H9 (cell line): Measurements from ENCODE around the gene CRABP2. TPM values are rescaled to one million over a fixed set of nuclear protein-coding genes. Genes with fewer than 3 reads are reported as not detected.

ENCODE experiments used
- DNase-seq: peaks from one replicate; pipeline ENCODE4 v3.0.0-alpha.2; 2017
- H2AFZ ChIP-seq: one replicate; pipeline ENCODE4 v1.6.1; 2013; ENCODE audit warnings: mild to moderate bottlenecking, low read length, control low read depth, moderate library complexity
- H2AK5ac ChIP-seq: 2 replicates; pipeline ENCODE4 v1.6.1; 2013; ENCODE audit warnings: low read length, control low read depth, mixed read lengths; ENCODE audit not compliant: insufficient read length
- H2BK120ac ChIP-seq: one replicate; pipeline ENCODE4 v1.6.1; 2013; ENCODE audit warnings: low read depth, mild to moderate bottlenecking, low read length, control low read depth, inconsistent platforms; ENCODE audit not compliant: poor library complexity, severe bottlenecking
- H2BK12ac ChIP-seq: 2 replicates; pipeline ENCODE4 v1.6.1; 2013; ENCODE audit warnings: low read length, control low read depth, mixed read lengths, low read depth; ENCODE audit not compliant: insufficient read length
- H2BK15ac ChIP-seq: 2 replicates; pipeline ENCODE4 v1.6.1; 2013; ENCODE audit warnings: low read depth, low read length, control low read depth
- H2BK20ac ChIP-seq: one replicate; pipeline ENCODE4 v1.6.1; 2013; ENCODE audit warnings: low read depth, mild to moderate bottlenecking, low read length, control low read depth, inconsistent platforms; ENCODE audit not compliant: poor library complexity, severe bottlenecking
- H2BK5ac ChIP-seq: 2 replicates; pipeline ENCODE4 v1.6.1; 2013; ENCODE audit warnings: low read length, control low read depth, mixed read lengths; ENCODE audit not compliant: insufficient read length
- H3K14ac ChIP-seq: 2 replicates; pipeline ENCODE4 v1.6.1; 2013; ENCODE audit warnings: low read length, control low read depth; ENCODE audit not compliant: insufficient read depth
- H3K18ac ChIP-seq: 2 replicates; pipeline ENCODE4 v1.6.1; 2013; ENCODE audit warnings: low read depth, mild to moderate bottlenecking, mixed read lengths, low read length, control low read depth; ENCODE audit not compliant: insufficient read length
- H3K23ac ChIP-seq: 2 replicates; pipeline ENCODE4 v1.6.1; 2013; ENCODE audit warnings: low read length, control low read depth, mixed read lengths, low read depth; ENCODE audit not compliant: insufficient read length
- H3K23me2 ChIP-seq: 2 replicates; pipeline ENCODE4 v1.6.1; 2013; ENCODE audit warnings: low read depth, mild to moderate bottlenecking, mixed read lengths, low read length, control low read depth; ENCODE audit not compliant: insufficient read length, poor library complexity, severe bottlenecking
- H3K27ac ChIP-seq: 2 replicates; pipeline ENCODE4 v1.5.1; 2013; ENCODE audit warnings: low read length, control low read depth, mixed read lengths, low read depth; ENCODE audit not compliant: insufficient read length
- H3K27me3 ChIP-seq: 2 replicates; pipeline ENCODE4 v1.6.1; 2013; ENCODE audit warnings: low read length, control low read depth, inconsistent platforms; ENCODE audit not compliant: insufficient read depth
- H3K4ac ChIP-seq: 2 replicates; pipeline ENCODE4 v1.6.1; 2013; ENCODE audit warnings: low read depth, mild to moderate bottlenecking, control low read depth, inconsistent platforms, low read length, moderate library complexity
- H3K4me1 ChIP-seq: 2 replicates; pipeline ENCODE4 v1.6.1; 2013; ENCODE audit warnings: low read length, control low read depth, inconsistent platforms; ENCODE audit not compliant: insufficient read depth
- H3K4me2 ChIP-seq: 2 replicates; pipeline ENCODE4 v1.6.1; 2013; ENCODE audit warnings: low read length, control low read depth, mixed read lengths; ENCODE audit not compliant: insufficient read length, insufficient read depth
- H3K56ac ChIP-seq: 2 replicates; pipeline ENCODE4 v1.6.1; 2013; ENCODE audit warnings: low read depth, mild to moderate bottlenecking, mixed read lengths, low read length, control low read depth; ENCODE audit not compliant: insufficient read length
- H3K79me1 ChIP-seq: 2 replicates; pipeline ENCODE4 v1.6.1; 2013; ENCODE audit warnings: low read depth, mild to moderate bottlenecking, moderate library complexity, low read length, control low read depth, inconsistent platforms; ENCODE audit not compliant: insufficient read depth, poor library complexity, severe bottlenecking
- H3K79me2 ChIP-seq: 2 replicates; pipeline ENCODE4 v1.6.1; 2013; ENCODE audit warnings: low read length, control low read depth, inconsistent platforms; ENCODE audit not compliant: insufficient read depth
- H3K9ac ChIP-seq: 2 replicates; pipeline ENCODE4 v1.6.1; 2013; ENCODE audit warnings: low read length, control low read depth, mixed read lengths; ENCODE audit not compliant: insufficient read length; ENCODE audit errors: extremely low read depth
- H3K9me3 ChIP-seq: one replicate; pipeline ENCODE4 v1.6.1; 2013; ENCODE audit warnings: low read depth, low read length, inconsistent platforms; ENCODE audit not compliant: control insufficient read depth
- H3T11ph ChIP-seq: one replicate; pipeline ENCODE4 v1.6.1; 2013; ENCODE audit warnings: mild to moderate bottlenecking, low read length, control low read depth, inconsistent platforms
- H4K20me1 ChIP-seq: one replicate; pipeline ENCODE4 v1.6.1; 2013; ENCODE audit not compliant: control insufficient read depth, insufficient read length, insufficient read depth
- H4K5ac ChIP-seq: 2 replicates; pipeline ENCODE4 v1.6.1; 2013; ENCODE audit warnings: low read depth, mild to moderate bottlenecking, mixed read lengths, low read length, control low read depth; ENCODE audit not compliant: insufficient read length
- H4K8ac ChIP-seq: replicated peaks from 2 replicates; pipeline ENCODE4 v1.6.1; 2013; ENCODE audit warnings: low read length, control low read depth, mixed read lengths, low read depth; ENCODE audit not compliant: insufficient read length
- H4K91ac ChIP-seq: 2 replicates; pipeline ENCODE4 v1.6.1; 2013; ENCODE audit warnings: low read depth, mild to moderate bottlenecking, moderate library complexity, mixed read lengths, low read length, control low read depth; ENCODE audit not compliant: insufficient read length
- H3K27ac Mint-ChIP-seq, 3 experiments: 2 replicates in 2 of 3; 3 replicates in 1 of 3; pipeline ENCODE4 v1.8.0; 2020 to 2021; ENCODE audit warnings: mixed read lengths in 3 of 3, mild to moderate bottlenecking in 1 of 3, moderate library complexity in 1 of 3
- H3K27me3 Mint-ChIP-seq: 2 replicates; pipeline ENCODE4 v1.8.0; 2021; ENCODE audit warnings: low read depth, mild to moderate bottlenecking, moderate library complexity, mixed read lengths
- H3K36me3 Mint-ChIP-seq, 3 experiments: 2 replicates in 2 of 3; 3 replicates in 1 of 3; pipeline ENCODE4 v1.8.0; 2020 to 2021; ENCODE audit warnings: low read depth in 3 of 3, mixed read lengths in 3 of 3; ENCODE audit not compliant: insufficient read depth in 1 of 3
- H3K4me1 Mint-ChIP-seq, 2 experiments: 2 replicates each; pipeline ENCODE4 v1.8.0; 2020; ENCODE audit warnings: mixed read lengths in 2 of 2
- H3K4me3 Mint-ChIP-seq, 2 experiments: 2 replicates in 1 of 2; 3 replicates in 1 of 2; pipeline ENCODE4 v1.8.0; 2020 to 2021; ENCODE audit warnings: mild to moderate bottlenecking in 2 of 2, mixed read lengths in 2 of 2, moderate library complexity in 1 of 2
- H3K9me3 Mint-ChIP-seq, 2 experiments: 2 replicates in 1 of 2; 3 replicates in 1 of 2; pipeline ENCODE4 v1.8.0; 2020; ENCODE audit warnings: mild to moderate bottlenecking in 2 of 2, mixed read lengths in 2 of 2, moderate library complexity in 1 of 2
- WGBS: extraction: QIAGEN DNeasy Blood & Tissue Kit; methylation state at CpG from one replicate; pipeline ENCODE4 v1.1.7; 2013; ENCODE audit warnings: missing lambda C conversion rate, low lambda C conversion rate, mixed read lengths; ENCODE audit not compliant: insufficient read length; ENCODE audit errors: extremely low coverage; 5-methylcytosine and 5-hydroxymethylcytosine counted together
- total RNA-seq: library from RNA; stranded (reverse); gene quantifications from 2 replicates; pipeline ENCODE4 v1.2.1, GENCODE V29; 2021
- TF ChIP-seq, protein P1 (sequence below): fragments of 200-600 bp; sonication (generic); conservative IDR thresholded peaks from 3 replicates; pipeline ENCODE4 v1.8.0; 2021; ENCODE audit warnings: antibody characterized with exemption, mild to moderate bottlenecking

Gene CRABP2
- total RNA-seq, 1 experiment from 2014 or later: 184 TPM

DNA sequence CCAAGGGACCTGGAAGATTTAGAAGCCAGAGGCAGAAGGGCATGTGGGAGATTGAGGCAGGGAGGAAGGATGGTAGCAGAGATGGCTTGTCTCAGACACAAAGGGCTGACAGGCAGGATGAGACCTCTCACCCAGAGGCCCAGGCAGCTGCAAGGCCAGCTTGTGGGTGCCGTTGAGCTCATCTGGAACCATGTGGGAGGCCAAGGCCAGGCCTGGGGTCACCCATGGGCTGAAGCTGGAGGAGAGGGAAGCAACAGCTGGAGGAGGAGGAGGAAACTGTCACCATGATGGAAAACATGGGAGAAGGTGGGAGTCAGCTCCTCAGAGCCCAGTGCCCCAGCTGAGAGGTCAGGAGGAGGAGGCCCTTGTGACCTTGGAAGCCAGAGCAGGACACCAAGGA lies 6.4 kb downstream of the CRABP2 start:
- no CpG with 5 or more reads among the region's 1 CpG for WGBS
- H2AFZ ChIP-seq: no peak overlapping the region
- H2BK120ac ChIP-seq: no peak overlapping the region
- H3K27me3 ChIP-seq: no peaks in the 10 kb centered on the region; the same call in 1 of the 2 replicates
- H3K4me1 ChIP-seq: peaks cover 7% of the 10 kb centered on the region; the same call in 1 of the 2 replicates
- no peaks in the 10 kb centered on the region for H3K9me3 ChIP-seq
- DNase-seq: no peak
- no peak overlapping the region for H2AK5ac ChIP-seq
- H3K79me1 ChIP-seq: no peaks in the 10 kb centered on the region
- Mint-ChIP-seq H3K4me1 (peaks cover 28 to 52% of the 10 kb centered on the region in 2 experiments), H3K36me3 (peaks cover 17 to 58% (median 44%) of the 10 kb centered on the region in 3 experiments), H3K27me3 (peaks cover 24% of the 10 kb centered on the region), H3K4me3 (no peak overlapping the region; a peak in 1 of 5 replicates), H3K27ac (peak overlapping the region in 1 of 3 experiments; percentile 33; a peak in 2 of 7 replicates), H3K9me3 (no peaks in the 10 kb centered on the region; a peak in 1 of 5 replicates)
- no peak overlapping the region for H2BK15ac ChIP-seq
- no peak overlapping the region for H4K8ac ChIP-seq
- H3K79me2 ChIP-seq: no peaks in the 10 kb centered on the region
- TF ChIP-seq, protein P1, sequence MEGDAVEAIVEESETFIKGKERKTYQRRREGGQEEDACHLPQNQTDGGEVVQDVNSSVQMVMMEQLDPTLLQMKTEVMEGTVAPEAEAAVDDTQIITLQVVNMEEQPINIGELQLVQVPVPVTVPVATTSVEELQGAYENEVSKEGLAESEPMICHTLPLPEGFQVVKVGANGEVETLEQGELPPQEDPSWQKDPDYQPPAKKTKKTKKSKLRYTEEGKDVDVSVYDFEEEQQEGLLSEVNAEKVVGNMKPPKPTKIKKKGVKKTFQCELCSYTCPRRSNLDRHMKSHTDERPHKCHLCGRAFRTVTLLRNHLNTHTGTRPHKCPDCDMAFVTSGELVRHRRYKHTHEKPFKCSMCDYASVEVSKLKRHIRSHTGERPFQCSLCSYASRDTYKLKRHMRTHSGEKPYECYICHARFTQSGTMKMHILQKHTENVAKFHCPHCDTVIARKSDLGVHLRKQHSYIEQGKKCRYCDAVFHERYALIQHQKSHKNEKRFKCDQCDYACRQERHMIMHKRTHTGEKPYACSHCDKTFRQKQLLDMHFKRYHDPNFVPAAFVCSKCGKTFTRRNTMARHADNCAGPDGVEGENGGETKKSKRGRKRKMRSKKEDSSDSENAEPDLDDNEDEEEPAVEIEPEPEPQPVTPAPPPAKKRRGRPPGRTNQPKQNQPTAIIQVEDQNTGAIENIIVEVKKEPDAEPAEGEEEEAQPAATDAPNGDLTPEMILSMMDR: no peak
- no peak overlapping the region for H3T11ph ChIP-seq
- H4K5ac ChIP-seq: no peak overlapping the region
- no peak overlapping the region for H2BK20ac ChIP-seq
- no peak overlapping the region for H3K4me2 ChIP-seq
- no peak overlapping the region for H3K9ac ChIP-seq
- no peak overlapping the region for H3K23ac ChIP-seq
- H3K14ac ChIP-seq: no peak overlapping the region; the same call in 1 of the 2 replicates
- H2BK12ac ChIP-seq: no peak overlapping the region
- H3K4ac ChIP-seq: no peak overlapping the region
- no peak overlapping the region for H3K56ac ChIP-seq
- H3K23me2 ChIP-seq: peaks cover 6% of the 10 kb centered on the region
- H2BK5ac ChIP-seq: no peak overlapping the region
- no peak overlapping the region for H3K27ac ChIP-seq
- no peak overlapping the region for H4K91ac ChIP-seq
- no peaks in the 10 kb centered on the region for H4K20me1 ChIP-seq
- H3K18ac ChIP-seq: no peak overlapping the region
